HepG2 (cell line): Measurements from ENCODE around the gene UNC93A. TPM values are rescaled to one million over a fixed set of nuclear protein-coding genes. Genes with fewer than 3 reads are reported as not detected.

Experiments
- BRCA1 ChIP-seq: sonication (generic); formaldehyde crosslinking; IDR thresholded peaks from 2 replicates; pipeline ENCODE4 v1.4.0; 2020; ENCODE audit warnings: missing genetic modification reagents
- CEBPZ ChIP-seq: IDR thresholded peaks from 2 replicates; pipeline ENCODE4 v1.6.1; 2012; ENCODE audit warnings: low read length, improper control_type of control experiment
- FOXA1 ChIP-seq, 2 experiments: fragments of 450-650 bp in 1 of 2; sonication (generic) in 1 of 2; formaldehyde crosslinking in 1 of 2; IDR thresholded peaks; 2 replicates each; pipeline versions ENCODE4 v1.4.0 to v1.6.1; 2016 to 2020; ENCODE audit warnings: missing genetic modification reagents in 1 of 2
- HHEX ChIP-seq: IDR thresholded peaks from 2 replicates; pipeline ENCODE4 v1.6.1; 2016; ENCODE audit warnings: control low read depth
- MAZ ChIP-seq, 2 experiments: sonication (generic) in 1 of 2; formaldehyde crosslinking in 1 of 2; IDR thresholded peaks; 2 replicates each; pipeline versions ENCODE4 v1.5.0 to v1.6.1; 2012 to 2020; ENCODE audit warnings: low read depth in 2 of 2, mild to moderate bottlenecking in 2 of 2, borderline replicate concordance in 1 of 2, improper control_type of control experiment in 1 of 2, low read length in 1 of 2, missing genetic modification reagents in 1 of 2, moderate library complexity in 1 of 2
- RBM22 ChIP-seq: fragments of 200-400 bp; formaldehyde crosslinking; optimal IDR thresholded peaks from 2 replicates; pipeline ENCODE3; 2017; ENCODE audit warnings: mild to moderate bottlenecking, low read length, moderate library complexity
- SIX1 ChIP-seq: sonication (generic); formaldehyde crosslinking; IDR thresholded peaks from 2 replicates; pipeline ENCODE4 v1.4.0; 2020; ENCODE audit warnings: missing genetic modification reagents, borderline replicate concordance
- SP1 ChIP-seq, 2 experiments: fragments of 450-650 bp in 1 of 2; sonication (generic) in 1 of 2; formaldehyde crosslinking in 1 of 2; IDR thresholded peaks; 2 replicates each; pipeline versions ENCODE4 v1.4.0 to v1.6.1; 2016 to 2020; ENCODE audit warnings: missing genetic modification reagents in 1 of 2
- THAP9 ChIP-seq: sonication (generic); formaldehyde crosslinking; IDR thresholded peaks from 2 replicates; pipeline ENCODE4; 2020; ENCODE audit warnings: missing genetic modification reagents, mild to moderate bottlenecking, borderline replicate concordance
- ZBTB20 ChIP-seq: sonication (generic); formaldehyde crosslinking; IDR thresholded peaks from 2 replicates; pipeline ENCODE4 v1.8.1; 2023; ENCODE audit warnings: missing genetic modification reagents, low read depth, mild to moderate bottlenecking, borderline replicate concordance
- ZBTB39 ChIP-seq: sonication (generic); formaldehyde crosslinking; IDR thresholded peaks from 2 replicates; pipeline ENCODE4 v1.5.0; 2020; ENCODE audit warnings: missing genetic modification reagents
- ZNF18 ChIP-seq: sonication (generic); formaldehyde crosslinking; IDR thresholded peaks from 2 replicates; pipeline ENCODE4 v1.8.0; 2022; ENCODE audit warnings: mild to moderate bottlenecking, missing genetic modification reagents; ENCODE audit not compliant: insufficient replicate concordance
- ZNF33A ChIP-seq: sonication (generic); formaldehyde crosslinking; IDR thresholded peaks from 2 replicates; pipeline ENCODE4 v1.5.1; 2020; ENCODE audit warnings: missing genetic modification reagents, mild to moderate bottlenecking, moderate library complexity, borderline replicate concordance
- ZNF704 ChIP-seq: sonication (generic); formaldehyde crosslinking; IDR thresholded peaks from 2 replicates; pipeline ENCODE4 v1.8.1; 2023; ENCODE audit warnings: mild to moderate bottlenecking, inconsistent platforms, moderate library complexity, missing genetic modification reagents, borderline replicate concordance
- ZNF816 ChIP-seq: sonication (generic); formaldehyde crosslinking; IDR thresholded peaks from 2 replicates; pipeline ENCODE4 v1.8.0; 2022; ENCODE audit warnings: missing genetic modification reagents, mild to moderate bottlenecking, borderline replicate concordance
- polyA plus RNA-seq, 8 experiments: library from polyadenylated mRNA; depleted of rRNA in 3 of 8; stranded (reverse) in 7 of 8; unstranded in 1 of 8; fragments of >200 nt; fragmentation: Illumina TruSeq in 4 of 8; extraction: Trizol in 4 of 8; gene quantifications; 2 replicates each; pipeline versions ENCODE4 v1.2.1 to v1.2.3, GENCODE V29; 2011 to 2016; ENCODE audit warnings: low read depth in 4 of 8, missing spikeins in 1 of 8, mixed read lengths in 1 of 8; ENCODE audit not compliant: insufficient read depth in 1 of 8
- total RNA-seq, 5 experiments: library from RNA; depleted of rRNA; stranded (reverse); fragments of >200 nt; fragmentation: Illumina TruSeq; extraction: Trizol; gene quantifications; 2 replicates each; pipeline ENCODE4 v1.2.3, GENCODE V29; 2016; ENCODE audit warnings: low read depth in 1 of 5

UNC93A gene
- total and polyA plus RNA-seq, 2 of the 13 experiments (the other 11 are each of a cell fraction or from before 2014, with no cell fraction given), result 11.0 to 42.7 TPM

- no peak for TF ChIP-seq FOXA1 (IDR thresholded peaks at IDR 0.05)
- TF ChIP-seq FOXA1 (CRISPR knock-in tag; IDR thresholded peaks at IDR 0.05), result peak; percentile 56
- no peak for TF ChIP-seq SP1 (IDR thresholded peaks at IDR 0.05)
- no peak for TF ChIP-seq SP1 (CRISPR knock-in tag; IDR thresholded peaks at IDR 0.05)
- 0 out of 2 replicates have a peak, but pooled peaks have one; percentile 32 for TF ChIP-seq THAP9 (CRISPR knock-in tag)
- TF ChIP-seq ZBTB20 (CRISPR knock-in tag), result 0 out of 2 replicates have a peak, but pooled peaks have one; percentile 8
- no peak for TF ChIP-seq MAZ (IDR thresholded peaks at IDR 0.05; ENCODE audit: borderline replicate concordance, low read depth, low read length)
- TF ChIP-seq MAZ (CRISPR knock-in tag; IDR thresholded peaks at IDR 0.05; ENCODE audit: low read depth), result no peak
- no peak for TF ChIP-seq ZNF33A (CRISPR knock-in tag)
- no peak for TF ChIP-seq CEBPZ
- TF ChIP-seq ZNF18 (CRISPR knock-in tag), result no peak
- no peak for TF ChIP-seq HHEX
- TF ChIP-seq ZNF704, result no peak
- no peak for TF ChIP-seq ZNF816 (CRISPR knock-in tag)
- TF ChIP-seq ZBTB39, result 0 out of 2 replicates have a peak, but pooled peaks have one; percentile 27
- no peak for TF ChIP-seq BRCA1 (CRISPR knock-in tag)
- TF ChIP-seq RBM22, result no peak
- TF ChIP-seq SIX1 (CRISPR knock-in tag), result no peak
- TF ChIP-seq, all 625 proteins: peak for 44
These were observed 50.0 kb downstream of the UNC93A start (continued) for GRCh38 chr6:167341038-167341583.
